OCI-LY3 (cell line): ENCODE data around the gene MAL.
"Not testable (repeated sequence)": the region's sequence is repeated elsewhere in the genome, so short reads cannot be mapped to it uniquely, and the experiment has no call there.

ENCODE experiments used
- H2AFZ ChIP-seq: fragments of 200-600, 300-600 bp; shearing (Covaris generic); 2 replicates; pipeline ENCODE4 v1.6.0; 2014; ENCODE audit warnings: antibody characterized with exemption, low read depth, low read length
- H3K27ac ChIP-seq: fragments of 200-600, 300-600 bp; sonication (generic); 2 replicates; pipeline ENCODE4 v1.5.1; 2014; ENCODE audit warnings: mild to moderate bottlenecking, low read length, moderate library complexity, mixed read lengths
- H3K27me3 ChIP-seq: fragments of 200-600, 300-600 bp; sonication (generic); 2 replicates; pipeline ENCODE4 v1.6.1; 2014; ENCODE audit warnings: low read depth, low read length, mixed read lengths
- H3K36me3 ChIP-seq: fragments of 200-600, 300-600 bp; sonication (generic); replicated peaks from 2 replicates; pipeline ENCODE3; 2014; ENCODE audit warnings: low read depth, low read length, mixed read lengths
- H3K4me1 ChIP-seq: fragments of 300-600, 200-600 bp; sonication (generic); 2 replicates; pipeline ENCODE4 v1.6.1; 2014; ENCODE audit warnings: low read length, mixed read lengths
- H3K4me2 ChIP-seq: fragments of 200-600, 300-600 bp; sonication (generic); 2 replicates; pipeline ENCODE4 v1.6.1; 2014; ENCODE audit warnings: low read length, mixed read lengths
- H3K4me3 ChIP-seq: fragments of 300-600, 200-600 bp; sonication (generic); 2 replicates; pipeline ENCODE4 v1.5.1; 2014; ENCODE audit warnings: antibody characterized with exemption, mild to moderate bottlenecking, low read length, moderate library complexity
- H3K79me2 ChIP-seq: fragments of 300-600, 200-600 bp; shearing (Covaris generic); 2 replicates; pipeline ENCODE4 v1.6.1; 2014; ENCODE audit warnings: mild to moderate bottlenecking, low read length, mixed read lengths
- H3K9ac ChIP-seq: fragments of 300-600, 200-600 bp; shearing (Covaris generic); 2 replicates; pipeline ENCODE4 v1.6.0; 2014; ENCODE audit warnings: mild to moderate bottlenecking, low read length, moderate library complexity
- H3K9me3 ChIP-seq: fragments of 200-600, 300-600 bp; shearing (Covaris generic); 2 replicates; pipeline ENCODE4 v1.6.1; 2014; ENCODE audit warnings: low read length, mixed read lengths; ENCODE audit not compliant: insufficient read depth
- H4K20me1 ChIP-seq: fragments of 200-600, 300-600 bp; sonication (generic); 2 replicates; pipeline ENCODE4 v1.6.1; 2016; ENCODE audit warnings: low read length, mixed read lengths; ENCODE audit not compliant: insufficient read depth
- CTCF ChIP-seq: fragments of 200-600, 300-600 bp; sonication (generic); IDR thresholded peaks from 2 replicates; pipeline ENCODE4 v1.5.1; 2014; ENCODE audit warnings: antibody characterized with exemption, low read length, low read depth
- EZH2phosphoT487 ChIP-seq: fragments of 200-600 bp; shearing (Covaris generic); IDR thresholded peaks from 2 replicates; pipeline ENCODE4 v1.6.1; 2018; ENCODE audit warnings: antibody characterized with exemption, mixed run types, low read depth

MAL gene

DNA sequence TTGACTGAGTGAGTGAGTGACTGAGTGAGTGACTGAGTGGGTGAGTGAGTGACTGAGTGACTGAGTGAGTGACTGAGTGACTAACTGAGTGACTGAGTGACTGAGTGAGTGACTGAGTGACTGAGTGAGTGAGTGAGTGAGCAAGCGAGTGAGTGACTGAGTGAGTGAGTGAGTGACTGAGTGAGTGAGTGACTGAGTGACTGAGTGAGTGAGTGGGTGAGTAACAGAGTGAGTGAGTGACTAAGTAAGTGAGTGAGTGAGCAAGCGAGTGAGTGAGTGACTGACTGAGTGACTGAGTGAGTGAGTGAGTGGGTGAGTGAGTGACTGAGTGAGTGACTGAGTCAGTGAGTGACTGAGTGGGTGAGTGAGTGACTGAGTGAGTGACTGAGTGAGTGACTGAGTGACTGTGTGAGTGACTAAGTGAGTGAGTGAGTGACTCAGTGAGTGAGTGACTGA lies 11.9 kb downstream of the MAL start:
- Histone ChIP-seq H3K36me3 (no peaks in the 10 kb centered on the region), H3K9ac (no peak overlapping the region), H3K79me2 (no peaks in the 10 kb centered on the region), H3K9me3 (no peaks in the 10 kb centered on the region), H4K20me1 (no peaks in the 10 kb centered on the region), H3K4me1 (peaks cover 5% of the 10 kb centered on the region), H3K4me3 (no peak overlapping the region), H3K4me2 (no peak overlapping the region), H3K27ac (no peak overlapping the region), H3K27me3 (0 out of 2 replicates have a peak, but pooled peaks cover under 1% of the 10 kb centered on the region), H2AFZ (no peak overlapping the region)
- TF ChIP-seq EZH2phosphoT487 (no peak), CTCF (no peak)

- H3K4me2 ChIP-seq, H3K79me2 ChIP-seq, H3K4me1 ChIP-seq, H3K27ac ChIP-seq, H3K4me3 ChIP-seq, H3K9me3 ChIP-seq, H3K9ac ChIP-seq, H3K27me3 ChIP-seq, H3K36me3 ChIP-seq, H4K20me1 ChIP-seq, H2AFZ ChIP-seq: not testable (repeated sequence)
These were observed 12.5 kb downstream of the MAL start for GRCh38 chr2:95037841-95038585.

DNA sequence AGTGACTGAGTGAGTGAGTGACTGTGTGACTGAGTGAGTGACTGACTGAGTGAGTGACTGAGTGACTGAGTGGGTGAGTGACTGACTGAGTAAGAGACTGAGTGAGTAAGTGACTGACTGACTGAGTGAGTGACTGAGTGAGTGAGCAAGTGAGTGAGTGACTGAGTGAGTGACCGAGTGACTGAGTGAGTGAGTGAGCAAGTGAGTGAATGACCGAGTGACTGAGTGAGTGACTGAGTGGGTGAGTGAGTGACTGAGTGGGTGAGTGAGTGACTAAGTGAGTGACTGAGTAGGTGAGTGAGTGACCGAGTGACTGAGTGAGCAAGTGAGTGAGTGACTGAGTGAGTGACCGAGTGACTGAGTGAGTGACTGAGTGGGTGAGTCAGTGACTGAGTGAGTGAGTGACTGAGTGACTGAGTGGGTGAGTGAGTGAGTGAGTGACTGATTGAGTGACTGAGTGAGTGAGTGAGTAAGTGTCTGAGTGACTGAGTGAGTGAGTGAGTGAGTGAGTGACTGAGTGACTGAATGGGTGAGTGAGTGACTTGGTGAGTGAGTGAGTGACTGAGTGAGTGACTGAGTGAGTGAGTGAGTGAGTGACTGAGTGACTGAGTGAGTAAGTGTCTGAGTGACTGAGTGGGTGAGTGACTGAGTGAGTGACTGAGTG lies 13.3 kb downstream of the MAL start:
- Histone ChIP-seq H3K27ac (no peak overlapping the region), H3K9ac (no peak overlapping the region), H3K4me3 (no peak overlapping the region), H2AFZ (no peak overlapping the region), H3K79me2 (no peaks in the 10 kb centered on the region), H3K9me3 (no peaks in the 10 kb centered on the region), H3K36me3 (no peaks in the 10 kb centered on the region), H3K4me2 (no peak overlapping the region), H3K4me1 (peaks cover 5% of the 10 kb centered on the region), H3K27me3 (0 out of 2 replicates have a peak, but pooled peaks cover 3% of the 10 kb centered on the region), H4K20me1 (no peaks in the 10 kb centered on the region)
- TF ChIP-seq CTCF = no peak
- TF ChIP-seq EZH2phosphoT487 = no peak

DNA sequence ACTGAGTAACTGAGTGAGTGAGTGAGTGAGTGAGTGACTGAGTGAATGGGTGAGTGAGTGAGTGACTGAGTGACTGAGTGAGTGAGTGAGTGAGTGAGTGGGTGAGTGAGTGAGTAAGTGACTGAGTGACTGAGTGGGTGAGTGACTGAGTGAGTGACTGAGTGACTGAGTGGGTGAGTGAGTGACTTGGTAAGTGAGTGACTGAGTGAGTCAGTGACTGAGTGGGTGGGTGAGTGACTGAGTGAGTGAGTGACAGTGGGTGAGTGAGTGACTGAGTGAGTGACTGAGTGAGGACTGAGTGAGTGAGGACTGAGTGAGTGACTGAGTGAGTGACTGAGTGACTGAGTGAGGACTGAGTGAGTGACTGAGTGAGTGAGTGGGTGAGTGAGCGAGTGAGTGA lies 13.9 kb downstream of the MAL start:
- H3K4me1 ChIP-seq = peaks cover 5% of the 10 kb centered on the region
- H3K9ac ChIP-seq = no peak overlapping the region
- no peak overlapping the region for H3K4me3 ChIP-seq
- H3K27me3 ChIP-seq = 0 out of 2 replicates have a peak, but pooled peaks cover 3% of the 10 kb centered on the region
- no peaks in the 10 kb centered on the region for H4K20me1 ChIP-seq
- TF ChIP-seq CTCF (no peak), EZH2phosphoT487 (no peak)
- H3K27ac ChIP-seq = no peak overlapping the region
- H3K9me3 ChIP-seq = no peaks in the 10 kb centered on the region
- no peaks in the 10 kb centered on the region for H3K36me3 ChIP-seq
- no peak overlapping the region for H2AFZ ChIP-seq
- no peaks in the 10 kb centered on the region for H3K79me2 ChIP-seq
- no peak overlapping the region for H3K4me2 ChIP-seq
